NCI-H2081 treated with DMSO at 0.1 percent for 48 hours (cell line): Measurements from ENCODE around the gene AP3S2.
"Not testable (repeated sequence)": the region's sequence is repeated elsewhere in the genome, so short reads cannot be mapped to it uniquely, and the experiment has no call there.

Experiments used
- DNase-seq: peaks from one replicate; lab custom pipeline; 2025; lab: John Stamatoyannopoulos, UW

Gene AP3S2

DNA sequence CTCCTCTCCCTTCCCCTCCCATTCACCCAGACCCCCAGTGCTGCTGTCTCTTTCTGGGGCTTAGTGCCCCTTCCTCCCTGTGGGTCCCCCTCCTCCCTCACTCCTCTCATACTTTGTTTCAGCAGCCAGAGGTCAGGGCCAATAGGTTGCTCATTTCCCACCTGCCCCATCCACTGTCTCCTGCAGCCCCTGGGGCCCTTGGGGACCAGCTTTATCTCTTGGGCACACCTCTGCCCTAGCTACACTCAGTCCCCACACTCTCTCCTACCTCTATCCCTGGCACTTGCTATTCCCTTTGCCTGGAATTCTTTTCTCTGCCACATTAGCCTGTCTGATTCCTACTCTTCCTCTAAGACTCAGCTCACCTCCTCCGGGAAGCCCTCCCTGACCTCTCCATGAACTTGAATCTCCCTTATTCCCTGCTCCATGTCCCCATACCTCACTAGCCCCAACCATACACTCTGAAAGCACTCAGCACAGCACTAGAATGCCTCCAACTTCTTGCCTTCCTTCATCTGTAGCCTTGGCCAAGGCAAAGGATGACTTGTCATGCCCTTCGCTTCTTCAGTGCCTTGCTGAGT lies 93.8 kb downstream of the AP3S2 start:
- no peak for DNase-seq

DNA sequence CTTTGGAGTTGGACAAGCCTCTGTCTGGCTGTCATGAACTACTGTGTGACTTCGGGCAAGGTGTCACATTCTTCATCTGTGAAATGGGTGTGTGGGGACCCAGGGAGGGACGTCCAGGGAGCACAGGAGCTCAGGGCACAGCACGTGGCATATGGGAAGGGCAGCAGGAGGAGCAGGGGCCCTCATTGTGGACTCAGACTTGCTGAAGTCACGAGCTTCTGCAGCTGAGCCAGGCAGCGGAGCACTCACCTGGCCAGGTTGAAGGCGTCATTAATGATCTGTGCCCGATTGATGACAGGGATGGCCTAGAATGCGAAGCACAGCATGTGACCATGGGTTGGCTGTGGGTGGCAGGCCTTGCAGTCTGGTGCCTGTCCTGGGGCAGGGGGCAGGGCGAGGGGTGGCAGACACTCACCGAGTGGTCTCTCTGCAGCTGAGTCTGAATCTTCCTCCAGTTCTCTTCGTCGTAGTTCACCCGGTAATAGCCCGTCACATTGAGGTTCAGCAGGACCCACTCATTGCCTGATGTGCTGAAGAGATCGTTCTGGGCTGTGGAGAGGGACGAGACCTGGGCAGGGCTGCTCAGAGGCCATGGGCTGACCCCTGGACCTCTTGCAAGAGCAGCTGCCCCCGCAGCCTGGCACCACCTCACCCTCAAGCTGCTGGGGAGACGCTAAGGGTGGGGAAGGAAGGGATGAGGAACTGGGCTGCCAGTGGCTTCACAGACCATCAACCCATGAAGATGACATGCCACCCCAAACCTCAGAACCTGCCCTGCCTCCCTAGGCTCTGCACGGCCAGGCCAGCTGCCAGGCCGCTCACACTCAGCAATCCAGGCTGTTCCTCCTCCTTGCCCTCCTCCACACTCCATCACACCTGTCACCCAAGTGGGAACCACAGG lies 94.5 kb downstream of the AP3S2 start:
- no peak for DNase-seq

DNA sequence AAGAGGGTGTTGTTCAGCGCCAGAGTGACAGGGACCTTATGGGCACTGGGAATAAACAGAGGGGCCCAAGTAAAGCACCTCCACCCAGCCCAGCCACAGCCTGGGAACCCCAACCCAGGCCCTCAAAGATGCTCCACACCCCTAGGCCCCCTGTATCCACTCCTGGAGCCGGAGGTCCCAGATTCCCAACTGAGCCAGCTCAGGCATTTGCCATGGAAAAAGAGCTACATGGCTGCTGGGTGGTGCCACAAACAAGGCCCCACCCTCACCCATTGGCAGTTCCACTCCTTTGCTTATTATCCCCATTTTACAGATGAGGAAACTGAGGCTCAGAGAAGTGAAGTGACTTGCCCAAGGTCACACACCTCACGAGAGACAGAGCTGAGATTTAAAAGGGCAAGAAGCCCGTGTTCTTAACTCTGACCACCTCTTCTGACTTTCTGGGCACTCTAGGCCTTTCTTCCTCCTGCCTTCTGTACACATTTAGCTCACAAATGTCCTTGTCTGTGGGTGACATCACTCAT lies 96.1 kb downstream of the AP3S2 start:
- DNase-seq: no peak

DNA sequence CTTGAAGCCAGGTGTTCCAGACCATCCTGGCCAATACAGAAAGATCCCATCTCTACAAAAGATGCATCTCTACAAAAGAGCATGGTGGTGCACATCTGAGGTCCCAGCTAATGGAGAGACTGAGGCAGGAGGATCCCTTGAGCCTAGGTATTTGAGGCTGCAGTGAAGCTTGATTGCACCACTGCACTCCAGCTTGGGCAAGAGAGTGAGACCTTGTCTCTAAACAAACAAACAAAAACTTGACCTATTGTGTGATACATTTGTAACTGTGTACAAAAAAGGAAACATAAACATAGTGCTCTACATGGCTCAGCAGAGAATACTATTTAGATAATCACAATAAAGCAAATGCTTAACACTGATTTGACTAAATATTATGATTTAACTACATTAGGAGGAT lies 97.8 kb downstream of the AP3S2 start:
- DNase-seq: no peak

DNA sequence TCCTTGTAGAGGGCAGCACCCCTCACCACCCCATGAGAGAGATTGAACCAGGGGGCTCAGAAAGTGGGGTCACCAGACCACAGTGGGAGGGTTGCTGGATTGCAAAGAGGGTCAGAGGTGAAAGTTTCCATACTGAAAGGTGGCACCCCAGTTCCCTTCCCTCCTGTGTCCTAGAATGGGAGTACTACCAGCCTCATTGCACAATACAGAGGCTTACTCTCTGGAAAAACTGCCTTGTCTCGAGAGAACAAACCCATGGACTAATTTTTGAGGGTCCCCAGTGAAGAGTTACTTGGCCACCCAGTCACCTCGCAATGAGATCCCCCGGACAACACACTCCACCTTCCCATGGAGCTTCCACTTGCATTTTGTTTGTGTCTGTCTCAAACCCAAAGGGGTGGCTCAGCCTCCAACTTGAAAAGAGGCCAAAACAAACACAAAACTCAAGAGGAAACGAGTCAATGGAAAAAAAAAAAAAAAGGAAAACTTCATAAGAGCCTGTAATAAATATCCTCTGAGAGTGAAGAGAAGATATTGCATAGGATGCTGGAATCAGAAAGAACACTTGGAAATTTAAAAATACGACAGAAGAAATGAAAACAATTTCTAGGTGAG lies 99.1 kb downstream of the AP3S2 start:
- DNase-seq: no peak

DNA sequence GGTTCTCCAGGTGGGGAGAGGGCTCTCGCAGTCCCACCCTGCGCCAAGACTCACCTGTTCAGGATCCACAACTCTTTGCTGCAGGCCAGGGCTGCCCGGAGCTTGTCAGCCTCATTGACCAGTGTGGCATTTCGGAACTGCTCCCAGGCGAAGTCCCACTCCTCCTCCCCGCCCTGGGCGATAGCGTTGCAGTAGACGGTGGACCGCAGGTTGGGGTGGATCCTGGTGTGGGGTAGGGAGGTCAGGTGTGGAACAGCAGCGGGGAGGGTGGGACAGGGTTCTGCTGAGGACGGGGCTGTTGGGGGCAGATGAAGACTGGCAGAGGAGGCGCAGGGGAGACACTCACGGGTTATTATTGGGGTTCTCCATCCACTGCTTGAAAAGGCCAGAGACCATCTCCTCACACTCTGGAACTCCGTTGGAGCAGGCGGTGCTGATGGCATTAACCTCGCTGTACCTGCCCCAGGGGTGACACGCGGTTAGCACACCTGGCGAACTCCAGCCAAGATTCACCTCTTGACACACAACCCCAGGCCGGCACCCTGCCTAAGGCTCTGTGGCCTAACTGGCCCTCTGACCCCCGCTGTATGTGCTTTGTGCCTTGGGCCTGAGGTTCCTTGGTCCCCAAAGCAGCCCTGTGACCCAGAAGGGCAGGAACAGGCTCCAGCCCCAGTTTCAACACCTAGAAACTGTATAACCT lies 101.5 kb downstream of the AP3S2 start:
- no peak for DNase-seq

DNA sequence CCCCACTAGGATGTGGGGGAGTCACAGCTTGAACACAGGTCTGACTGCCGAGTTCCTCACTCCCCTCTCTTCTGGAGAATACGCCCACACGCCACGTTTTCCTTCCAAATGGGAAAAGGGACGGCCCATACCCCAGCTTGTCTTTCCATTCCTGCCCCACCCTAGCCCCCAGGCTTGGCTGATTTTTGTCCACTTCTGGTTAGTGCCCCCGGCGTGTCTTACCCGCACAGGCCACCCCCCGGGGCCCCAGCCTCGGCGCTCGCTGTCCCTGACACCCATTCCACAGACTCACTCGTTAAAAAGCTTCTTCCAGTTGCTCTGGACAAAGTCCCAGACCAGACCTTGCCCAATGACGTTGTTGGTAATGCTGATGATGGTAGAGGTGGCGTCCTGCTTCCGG lies 103.1 kb downstream of the AP3S2 start:
- no peak for DNase-seq

DNA sequence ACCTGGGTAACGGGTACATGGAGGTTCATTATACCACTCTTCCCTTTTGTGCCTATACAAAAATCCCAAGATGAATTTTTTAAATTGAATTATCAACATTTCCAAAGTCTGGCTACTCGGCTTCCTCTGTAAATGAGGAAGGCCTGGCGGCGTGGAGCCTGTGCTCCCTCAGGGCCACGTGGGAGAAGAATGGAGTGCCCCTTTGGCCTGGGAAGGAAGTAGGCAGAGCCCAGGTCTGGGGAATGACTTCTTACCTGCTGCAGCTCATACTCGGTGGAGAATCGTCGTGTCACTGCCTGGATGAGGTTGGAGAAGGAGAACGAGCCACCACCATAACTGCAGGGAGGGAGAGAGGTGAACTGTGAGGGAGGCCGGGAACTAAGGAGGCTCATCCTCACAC lies 103.6 kb downstream of the AP3S2 start:
- no peak for DNase-seq

DNA sequence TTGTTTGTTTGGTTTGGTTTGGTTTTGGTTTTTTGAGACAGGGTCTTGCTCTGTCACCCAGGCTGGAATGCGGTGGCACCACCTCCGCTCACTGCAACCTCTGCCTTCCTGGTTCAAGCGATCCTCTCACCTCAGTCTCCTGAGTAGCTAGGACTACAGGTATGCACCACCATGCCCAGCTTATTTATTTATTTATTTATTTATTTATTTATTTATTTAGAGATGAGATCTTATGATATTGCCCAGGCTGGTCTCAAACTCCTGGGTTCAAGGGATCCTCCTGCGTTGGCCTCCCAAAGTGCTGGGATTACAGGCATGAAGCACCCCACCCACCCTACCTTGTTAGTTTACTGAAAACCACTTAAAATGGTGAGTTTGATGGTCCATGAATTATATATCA lies 105.2 kb downstream of the AP3S2 start:
- not testable (repeated sequence) for DNase-seq

DNA sequence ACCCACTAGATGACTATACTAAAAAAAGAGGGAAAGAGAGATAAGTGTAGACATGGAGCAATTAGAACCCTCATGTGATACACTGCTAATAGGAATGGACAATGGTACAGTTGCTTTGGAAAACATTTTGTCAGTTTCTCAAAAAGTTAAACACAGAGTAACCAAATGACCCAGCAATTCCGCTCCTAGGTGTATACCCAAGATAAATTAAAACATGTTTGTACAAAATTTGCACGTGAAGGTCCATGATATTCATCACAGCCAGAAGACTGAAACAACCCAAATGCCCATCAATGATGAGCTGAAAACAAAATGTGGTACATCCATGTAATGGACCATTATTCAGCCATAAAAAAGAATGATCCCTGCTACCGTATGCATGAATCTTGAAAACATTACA lies 105.8 kb downstream of the AP3S2 start:
- no peak for DNase-seq

DNA sequence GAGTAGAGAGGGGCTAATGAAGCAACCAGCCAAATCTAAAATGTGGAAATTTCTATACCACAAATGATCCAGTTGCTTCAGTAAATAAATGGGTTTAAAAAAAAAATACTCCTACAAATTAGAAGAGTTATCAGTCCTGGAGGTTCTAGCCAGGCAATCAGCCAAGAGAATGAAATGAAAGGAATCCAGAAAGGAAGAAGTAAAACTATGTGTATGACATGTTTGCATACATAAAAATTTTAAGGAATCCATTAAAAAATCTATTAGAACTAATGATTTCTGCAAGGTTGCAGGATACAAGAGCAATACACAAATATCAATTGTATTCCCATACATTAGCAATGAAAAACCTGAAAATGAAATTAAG lies 108.0 kb downstream of the AP3S2 start:
- no peak for DNase-seq

DNA sequence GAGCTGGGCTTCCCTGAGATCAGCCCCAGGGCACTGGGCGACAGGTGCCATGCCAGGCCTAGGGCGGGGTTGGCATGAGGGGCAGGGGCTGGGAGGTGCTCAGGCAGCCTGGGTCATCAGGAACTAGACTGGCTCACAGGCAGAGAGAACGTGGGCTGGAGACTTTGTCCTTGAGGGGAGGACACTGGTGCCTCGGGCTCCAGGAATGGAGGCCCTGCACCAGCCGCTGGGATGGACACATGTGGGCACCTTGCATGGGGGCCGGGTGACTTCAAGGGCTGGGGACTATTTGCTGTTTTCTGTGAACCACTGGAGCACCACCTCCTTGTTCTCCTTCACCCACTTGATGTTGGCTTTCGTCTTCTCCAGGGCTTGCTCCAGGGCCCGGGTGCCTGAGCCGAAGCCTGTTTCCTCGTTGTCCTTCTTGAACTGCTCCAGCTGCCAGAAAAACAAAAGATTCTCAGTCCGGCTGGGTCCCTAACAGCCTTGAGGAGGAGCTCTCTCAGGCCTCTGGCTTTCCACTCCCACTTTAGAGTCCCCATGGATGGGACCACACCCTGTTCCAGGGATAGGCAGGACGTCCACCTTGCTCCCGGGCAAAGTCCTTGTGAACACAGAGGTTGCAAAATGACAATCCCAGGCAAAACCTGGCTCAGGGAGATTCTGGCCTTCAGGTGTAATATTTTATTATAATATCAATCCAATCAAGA lies 108.6 kb downstream of the AP3S2 start:
- DNase-seq: no peak

DNA sequence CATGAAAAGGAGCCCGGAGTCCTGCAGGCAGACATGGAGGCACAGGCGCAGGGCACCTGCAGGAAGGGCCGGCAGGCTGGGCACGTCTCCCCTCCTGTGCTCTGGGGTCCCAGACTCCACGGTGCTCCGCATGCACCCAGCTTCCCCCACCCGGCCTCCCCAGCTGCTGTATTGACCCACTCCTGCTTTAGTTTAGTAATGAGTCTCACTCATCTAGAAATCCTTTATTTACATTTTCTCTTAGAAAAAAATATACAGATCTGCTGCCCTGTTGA lies 109.2 kb downstream of the AP3S2 start:
- DNase-seq: no peak

DNA sequence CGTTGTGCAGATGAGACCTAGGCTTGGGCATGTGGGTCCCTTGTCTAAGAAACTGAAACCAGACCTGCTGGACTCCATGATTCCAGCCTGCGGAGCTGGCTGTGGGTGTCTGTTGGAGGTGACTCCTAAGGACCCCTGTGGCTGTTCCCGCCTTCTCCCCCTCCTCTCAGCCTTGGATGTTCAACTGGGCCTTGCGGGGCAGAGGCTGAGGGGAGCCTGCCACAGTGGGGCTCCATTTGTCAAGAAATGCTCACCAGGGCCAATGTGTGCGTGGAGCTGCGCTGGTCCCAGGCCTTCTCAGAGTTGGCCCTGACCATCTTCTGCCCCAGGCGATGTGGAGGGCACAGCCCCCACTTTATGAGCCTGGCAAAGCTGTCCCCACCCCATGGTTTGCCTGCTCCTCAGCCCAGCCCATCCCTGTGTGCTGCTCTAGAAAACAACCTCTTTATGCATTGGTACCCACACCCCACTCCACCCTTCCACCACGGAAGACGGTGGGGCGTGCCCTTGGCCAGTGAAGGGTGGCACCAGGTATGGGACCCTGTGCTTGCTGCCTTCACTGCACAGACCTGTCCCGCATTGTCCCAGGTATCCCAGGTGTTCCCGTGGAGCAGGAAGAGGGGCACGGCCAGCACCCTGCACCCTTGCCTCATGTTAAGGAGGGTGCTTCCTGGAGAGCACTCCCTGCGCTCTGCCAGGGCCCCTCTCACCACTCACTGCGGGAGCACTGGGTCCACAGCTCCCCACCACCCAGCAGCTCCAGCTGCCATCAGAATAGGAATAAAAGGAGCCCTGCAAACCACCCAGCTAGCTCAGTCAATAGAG lies 109.7 kb downstream of the AP3S2 start:
- no peak for DNase-seq

DNA sequence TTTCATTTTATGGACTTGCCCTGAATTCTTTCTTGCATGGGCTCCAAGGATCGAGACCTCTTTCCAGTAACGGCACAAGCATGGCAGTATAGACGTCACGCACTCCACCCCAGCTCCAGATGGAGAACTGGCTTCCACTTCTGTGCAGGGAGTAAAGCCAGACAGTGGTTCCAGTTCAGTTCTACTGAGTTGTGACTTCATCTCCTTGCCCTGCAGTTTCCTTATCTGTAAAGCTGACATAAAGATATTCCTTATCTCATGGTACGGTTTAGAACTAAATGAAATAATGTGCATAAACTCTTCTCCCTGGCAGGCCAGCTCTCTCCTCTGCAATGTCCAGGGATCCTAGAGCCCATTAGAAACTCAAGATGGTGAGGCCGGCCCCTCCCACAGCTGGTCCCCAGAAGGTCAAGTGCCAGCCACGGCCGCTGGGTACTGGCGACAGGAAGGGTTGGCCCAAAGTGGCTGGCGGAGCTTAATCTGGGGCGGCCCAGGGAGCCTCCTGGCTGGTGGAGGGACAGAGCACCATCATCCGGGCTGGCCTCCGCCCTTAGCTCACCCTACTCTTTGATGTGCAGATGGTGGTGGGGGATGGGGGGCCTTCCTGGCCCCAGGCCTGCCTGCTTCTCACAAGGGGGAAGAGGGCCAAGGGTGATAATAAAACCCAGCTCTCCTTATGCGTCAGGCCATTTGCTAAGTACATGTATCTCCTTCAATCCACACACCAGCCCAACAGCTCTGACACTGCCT lies 110.5 kb downstream of the AP3S2 start:
- no peak for DNase-seq

DNA sequence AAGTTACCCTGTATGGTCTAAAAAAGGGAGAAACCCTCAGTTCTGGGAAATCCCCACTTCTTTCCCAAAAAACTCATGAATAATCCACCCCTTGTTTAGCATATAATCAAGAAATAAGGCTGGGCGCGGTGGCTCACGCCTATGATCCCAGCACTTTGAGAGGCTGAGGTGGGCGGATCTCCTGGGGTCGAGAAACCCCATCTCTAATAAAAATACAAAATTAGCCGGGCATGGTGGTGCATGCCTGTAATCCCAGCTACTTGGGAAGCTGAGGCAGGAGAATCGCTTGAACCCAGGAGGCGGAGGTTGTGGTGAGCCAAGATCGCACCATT lies 111.2 kb downstream of the AP3S2 start:
- DNase-seq: not testable (repeated sequence)

DNA sequence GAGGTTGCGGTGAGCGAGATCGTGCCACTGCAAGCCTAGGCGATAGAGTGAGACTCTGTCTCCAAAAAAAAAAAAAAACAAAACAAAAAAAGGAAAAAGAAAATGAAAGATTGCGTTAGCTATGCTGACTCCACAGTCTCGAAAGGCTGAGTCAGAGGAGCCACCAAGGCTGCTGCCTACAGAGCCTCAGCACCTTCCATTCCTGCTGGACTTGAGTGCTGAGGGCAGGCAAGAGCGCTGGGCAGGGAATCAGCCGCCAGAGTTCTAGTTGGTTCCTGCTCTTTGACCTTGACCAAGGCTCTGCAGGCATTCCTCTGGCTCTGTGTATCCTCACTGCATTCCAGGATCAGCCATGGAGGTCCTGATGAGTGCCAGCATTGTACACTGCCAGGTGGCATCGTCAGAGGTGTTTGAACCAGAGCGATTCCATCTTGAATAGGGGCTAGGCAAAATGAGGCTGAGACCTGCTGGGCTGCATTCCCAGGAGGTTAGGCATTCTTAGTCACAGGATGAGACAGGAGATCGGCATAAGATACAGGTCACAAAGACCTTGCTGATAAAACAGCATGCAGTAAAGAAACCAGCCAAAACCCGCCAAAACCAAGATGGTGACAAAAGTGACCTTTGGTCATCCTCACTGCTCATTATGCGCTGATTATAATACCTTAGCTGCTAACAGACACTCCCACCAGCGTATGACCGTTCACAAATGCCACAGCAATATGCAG lies 111.7 kb downstream of the AP3S2 start:
- no peak for DNase-seq

DNA sequence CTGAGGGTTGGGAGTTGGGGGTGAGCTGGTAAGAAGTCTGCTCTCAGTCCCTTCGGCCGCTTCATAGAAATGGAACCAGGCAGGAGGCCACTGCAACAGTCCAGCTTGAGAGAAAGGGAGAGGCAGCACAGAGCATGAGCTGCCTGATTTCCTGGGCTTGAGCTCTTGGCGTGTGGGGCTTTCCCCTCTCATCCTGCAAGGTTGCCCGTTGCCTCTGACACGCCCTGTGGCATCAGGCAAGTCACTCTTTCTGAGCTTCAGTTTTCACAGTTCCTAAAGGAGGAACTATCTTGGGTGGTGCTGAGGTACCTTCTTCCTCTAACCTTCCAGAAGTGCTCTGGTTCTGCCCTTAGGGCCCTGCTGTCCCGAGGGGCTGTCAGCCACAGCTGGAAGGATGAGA lies 112.7 kb downstream of the AP3S2 start:
- DNase-seq: no peak

DNA sequence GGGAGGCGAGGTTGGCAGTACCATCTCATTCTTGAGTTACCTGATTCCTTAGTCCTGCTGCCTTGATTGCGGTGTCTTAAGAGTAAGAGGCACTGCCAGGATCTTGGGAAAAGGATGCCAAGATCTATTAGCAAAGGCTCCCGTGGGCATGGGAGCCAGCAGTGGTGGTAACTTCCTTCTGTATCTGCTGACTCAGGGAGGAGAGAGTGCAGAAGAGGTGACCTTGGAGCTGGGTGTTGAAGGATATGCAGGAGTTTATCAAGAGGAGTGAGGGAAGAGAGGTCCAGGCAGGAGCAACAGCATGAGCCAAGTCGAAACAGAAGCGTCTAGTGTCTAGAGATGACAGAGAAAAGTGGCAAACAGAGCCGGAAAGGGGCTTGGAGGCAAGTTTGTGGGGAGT lies 113.2 kb downstream of the AP3S2 start:
- no peak for DNase-seq
